Cerebellar nuclear complex (tissue), 1 donor: Measurements from ENCODE around the gene GMDS.
"Not testable (repeated sequence)": the region's sequence is repeated elsewhere in the genome, so short reads cannot be mapped to it uniquely, and the experiment has no call there.

Source experiments
- DNase-seq, 2 experiments: peaks; one replicate each; lab custom pipeline; 2025; lab: John Stamatoyannopoulos, UW

GMDS gene

GRCh38 chr6:1686117-1687098 lies 559.0 kb downstream of the GMDS start:
- no peak for DNase-seq

- no peak for DNase-seq
These were observed 565.7 kb downstream of the GMDS start for GRCh38 chr6:1679688-1680068.

- peak in 1 of 2 experiments; percentile 15 for DNase-seq
These were observed 566.2 kb downstream of the GMDS start for GRCh38 chr6:1679031-1679687.

DNA sequence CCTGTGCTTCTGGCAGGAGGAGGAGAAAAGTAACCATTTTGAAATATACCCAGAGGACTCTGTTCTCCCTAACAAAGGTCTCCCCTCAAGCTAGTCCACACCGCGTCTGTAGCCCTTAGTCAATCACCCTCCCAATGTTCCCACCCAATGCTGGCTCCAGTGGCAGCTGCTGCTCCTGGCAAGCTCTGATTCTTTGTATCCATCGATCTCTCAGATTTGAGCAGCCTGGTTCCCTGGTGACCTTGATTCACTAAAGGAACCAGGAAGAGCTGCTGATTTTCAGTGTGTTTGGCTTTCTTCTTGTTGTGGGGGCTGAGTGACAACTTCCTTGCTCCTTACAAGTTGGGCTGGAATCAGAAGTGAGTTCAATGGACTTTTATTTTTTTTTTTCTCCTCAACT lies 567.2 kb downstream of the GMDS start:
- DNase-seq, result no peak

GRCh38 chr6:1672379-1672778 lies 573.0 kb downstream of the GMDS start:
- no peak for DNase-seq

DNA sequence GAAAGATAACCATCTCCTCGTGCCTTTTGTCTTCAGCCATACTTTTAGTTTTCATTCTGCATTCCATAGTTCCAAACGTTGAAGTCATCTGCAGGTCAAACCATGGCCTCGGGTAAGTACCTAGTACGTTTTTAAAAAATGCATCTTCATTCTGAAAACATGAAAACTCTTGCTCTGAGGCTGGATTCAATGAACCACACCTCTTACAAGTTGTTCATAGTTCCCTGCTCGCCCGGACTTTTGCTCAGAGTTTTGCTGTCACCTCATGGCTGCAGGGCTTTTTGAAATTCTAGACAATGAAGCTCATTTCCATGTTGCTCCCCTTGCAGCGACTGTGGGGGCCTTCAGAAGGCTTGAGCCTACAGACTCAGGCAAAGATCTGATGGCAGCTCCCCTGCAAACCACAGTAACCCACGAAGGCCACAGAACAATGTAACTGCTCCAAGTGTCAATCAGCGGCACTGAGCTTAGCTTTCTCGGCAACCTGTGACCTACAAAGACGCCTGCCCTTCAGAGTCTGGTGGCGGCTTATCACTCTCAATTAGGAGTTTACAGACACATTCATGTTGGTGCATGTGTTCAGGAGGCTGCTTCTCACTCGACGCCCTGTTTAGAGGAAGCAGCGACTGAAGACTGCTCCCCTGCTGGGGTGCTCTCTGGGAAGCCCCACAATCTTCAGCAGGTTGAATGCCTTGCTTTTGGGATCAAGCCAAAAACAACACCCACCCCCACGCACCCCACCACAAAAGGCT lies 574.5 kb downstream of the GMDS start:
- no peak for DNase-seq

GRCh38 chr6:1669996-1670395 lies 575.4 kb downstream of the GMDS start:
- no peak for DNase-seq

DNA sequence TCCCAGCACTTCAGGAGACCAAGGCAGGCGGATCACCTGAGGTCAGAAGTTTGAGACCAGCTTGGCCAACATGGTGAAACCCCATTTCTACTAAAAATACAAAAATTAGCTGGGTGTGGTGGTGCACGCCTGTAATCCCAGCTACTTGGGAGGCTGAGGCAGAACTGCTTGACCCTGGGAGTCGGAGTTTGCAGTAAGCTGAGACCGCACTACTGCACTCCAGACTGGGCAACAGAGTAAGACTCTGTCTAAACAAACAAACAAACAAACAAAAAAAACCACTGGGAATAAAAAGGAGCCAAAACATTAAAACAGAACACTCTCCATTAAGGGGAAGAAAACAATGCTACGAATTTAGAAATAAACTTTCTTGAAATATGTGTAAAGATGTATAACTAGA lies 576.9 kb downstream of the GMDS start:
- DNase-seq, result not testable (repeated sequence)

- DNase-seq, result no peak
These were observed 577.6 kb downstream of the GMDS start for GRCh38 chr6:1667805-1668175.

- no peak for DNase-seq
These were observed 578.2 kb downstream of the GMDS start for GRCh38 chr6:1667012-1667804.

DNA sequence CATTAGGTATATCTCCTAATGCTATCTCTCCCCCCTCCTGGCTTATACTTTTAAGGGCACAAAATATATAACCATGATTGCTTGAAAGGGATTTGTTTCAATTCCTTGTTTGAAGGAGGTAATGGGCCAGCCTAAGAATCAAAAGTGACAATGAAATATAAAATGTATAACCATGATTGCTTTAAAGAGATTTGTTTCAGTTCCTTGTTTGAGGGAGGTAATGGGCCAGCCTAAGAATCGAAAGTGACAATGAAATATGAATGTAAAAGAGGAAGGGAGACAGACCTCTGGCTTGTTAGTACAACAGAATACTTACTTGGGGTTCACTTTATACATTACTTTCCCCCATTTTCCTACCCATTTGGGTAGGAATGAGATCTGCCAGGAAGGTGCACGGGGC lies 580.2 kb downstream of the GMDS start:
- DNase-seq, result no peak

- no peak for DNase-seq
These were observed 581.1 kb downstream of the GMDS start for GRCh38 chr6:1664329-1664728.

DNA sequence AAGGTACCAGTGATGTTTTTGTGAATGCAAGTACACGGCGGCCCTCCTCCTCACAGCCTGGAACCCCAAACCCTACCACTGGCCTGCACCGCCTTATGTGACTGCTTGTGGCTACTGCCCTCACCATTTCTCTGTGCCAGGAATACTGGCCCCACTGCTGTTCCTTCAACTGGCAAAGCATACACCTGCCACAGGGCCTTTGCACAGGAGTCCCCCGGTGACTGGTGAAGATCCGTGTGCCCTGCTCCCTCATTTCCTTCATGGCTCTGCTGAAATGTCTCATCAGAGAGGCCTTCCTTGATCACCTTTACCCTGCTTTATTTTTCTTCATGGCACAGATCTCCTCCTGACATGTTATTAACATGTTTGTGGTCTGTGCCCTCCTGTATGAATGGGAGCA lies 581.9 kb downstream of the GMDS start:
- no peak for DNase-seq

DNA sequence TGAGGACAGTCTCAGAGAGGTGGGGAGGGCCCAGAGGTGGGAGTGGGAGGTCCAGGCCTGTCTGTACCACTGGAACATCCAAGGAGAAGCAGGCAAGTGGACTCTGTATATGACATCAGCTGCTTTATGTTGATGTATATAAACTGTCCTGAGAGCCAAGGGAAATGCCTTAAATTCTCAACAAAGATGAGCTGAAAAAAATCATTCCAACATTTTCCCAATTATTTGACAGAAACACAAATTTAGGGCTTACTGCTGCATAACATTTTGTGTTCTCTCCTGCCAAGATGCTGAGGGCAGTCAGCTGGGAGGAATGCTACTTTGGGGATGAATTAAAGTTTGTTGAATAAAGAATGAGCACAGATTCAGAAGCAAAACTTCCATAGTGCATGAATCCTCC lies 582.9 kb downstream of the GMDS start:
- no peak for DNase-seq

DNA sequence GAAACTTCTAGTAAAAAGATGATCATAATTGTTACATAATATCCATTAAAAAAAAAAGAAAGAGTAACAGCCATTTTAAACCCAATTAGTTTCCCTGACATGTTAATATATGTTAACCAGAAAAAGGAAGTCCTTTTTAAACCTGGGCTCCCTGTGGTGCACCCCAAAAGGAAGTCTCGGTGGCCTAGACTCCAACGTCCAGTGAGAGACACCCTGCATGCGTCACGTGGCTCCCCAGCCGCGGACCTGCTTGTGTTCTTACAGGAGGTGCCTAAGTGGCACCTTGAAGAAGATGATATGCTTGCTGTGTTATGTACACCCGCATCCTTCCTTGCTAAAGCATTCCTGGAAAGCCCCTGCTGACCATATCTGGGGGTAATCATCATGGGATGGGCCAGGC lies 585.6 kb downstream of the GMDS start:
- DNase-seq, result no peak

DNA sequence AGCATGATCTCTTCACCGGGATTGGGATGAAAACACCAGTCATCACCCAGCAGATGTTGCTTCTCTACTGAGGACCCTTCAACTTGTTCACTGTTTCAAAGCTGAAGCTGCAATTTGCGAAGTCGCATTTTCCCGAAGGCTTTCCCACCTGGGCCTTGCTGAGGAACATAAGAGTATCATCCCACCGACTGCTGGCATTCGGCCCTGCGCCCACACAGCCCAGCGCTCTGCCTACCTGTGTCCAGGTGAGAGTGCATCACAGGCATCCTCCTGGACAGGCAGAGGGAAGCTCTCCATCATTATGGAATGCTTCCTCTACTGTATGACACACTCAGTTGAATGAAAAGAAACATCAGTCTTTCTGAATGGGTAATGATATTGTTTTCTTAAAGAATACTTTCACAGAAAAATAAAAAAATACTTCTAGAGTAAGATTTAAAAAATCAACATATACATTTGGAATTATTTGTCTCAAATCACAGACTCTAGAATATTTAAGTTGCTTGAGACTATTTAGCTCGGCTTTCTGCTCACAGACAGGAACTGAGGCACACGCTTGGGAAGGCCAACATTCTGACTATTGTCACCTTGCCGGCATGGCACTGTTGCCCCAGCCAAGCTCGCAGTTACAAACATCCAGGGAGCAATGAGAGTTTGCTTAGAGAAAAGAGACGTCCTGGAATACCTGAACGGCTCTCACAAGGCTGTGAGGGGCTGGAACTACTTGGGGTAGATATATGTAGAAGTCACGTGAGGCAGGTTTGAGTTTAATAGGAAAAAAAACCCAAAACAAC lies 587.0 kb downstream of the GMDS start:
- no peak for DNase-seq

GRCh38 chr6:1657771-1658165 lies 587.6 kb downstream of the GMDS start:
- no peak for DNase-seq

DNA sequence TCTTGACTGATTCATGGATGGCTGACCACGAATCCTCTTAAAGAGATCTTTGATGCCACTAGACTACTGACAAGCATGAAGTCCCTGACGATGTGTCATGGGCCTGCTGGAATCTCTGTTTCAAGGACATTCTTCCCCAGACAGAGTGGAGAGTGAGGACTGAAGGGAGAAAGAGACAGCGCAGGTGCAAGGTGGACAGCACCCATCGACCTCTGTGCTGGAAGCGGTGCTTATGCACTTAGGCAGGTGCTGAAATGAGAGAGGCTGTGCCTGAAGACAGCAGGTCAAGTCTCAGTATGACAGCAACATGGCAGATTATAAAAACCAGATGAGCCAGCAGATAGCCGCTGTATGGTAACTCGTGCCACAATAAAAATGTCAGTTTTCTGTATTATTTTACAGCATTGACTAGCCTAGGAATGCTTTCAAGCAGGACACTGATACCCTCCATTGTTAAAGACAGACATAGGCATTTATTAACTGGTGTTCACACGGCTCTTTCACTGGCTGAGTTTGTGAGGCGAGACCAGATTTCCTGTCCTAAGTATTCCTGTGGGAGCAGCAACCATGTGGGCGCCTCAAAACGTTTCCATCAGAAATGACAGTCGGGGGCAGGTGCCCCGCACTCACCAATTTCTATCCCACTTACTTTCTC lies 588.2 kb downstream of the GMDS start:
- DNase-seq, result no peak

DNA sequence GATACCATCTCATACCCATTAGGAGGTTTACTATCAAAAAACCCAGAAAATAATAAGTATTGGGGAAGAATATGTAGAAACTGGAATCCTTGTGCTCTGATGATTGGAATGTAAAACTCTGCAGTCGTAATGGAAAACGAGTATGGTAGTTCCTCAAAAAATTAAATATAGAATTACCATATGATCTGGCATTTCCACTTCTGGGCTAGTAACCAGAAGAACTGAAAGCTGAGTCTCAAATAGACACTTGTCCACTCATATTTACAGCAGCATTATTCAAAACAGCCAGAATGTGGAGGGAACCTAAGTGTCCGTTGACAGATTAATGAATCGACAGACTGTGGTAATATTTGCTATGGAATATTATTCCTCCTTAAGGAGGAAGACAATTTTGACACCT lies 591.4 kb downstream of the GMDS start:
- no peak for DNase-seq

DNA sequence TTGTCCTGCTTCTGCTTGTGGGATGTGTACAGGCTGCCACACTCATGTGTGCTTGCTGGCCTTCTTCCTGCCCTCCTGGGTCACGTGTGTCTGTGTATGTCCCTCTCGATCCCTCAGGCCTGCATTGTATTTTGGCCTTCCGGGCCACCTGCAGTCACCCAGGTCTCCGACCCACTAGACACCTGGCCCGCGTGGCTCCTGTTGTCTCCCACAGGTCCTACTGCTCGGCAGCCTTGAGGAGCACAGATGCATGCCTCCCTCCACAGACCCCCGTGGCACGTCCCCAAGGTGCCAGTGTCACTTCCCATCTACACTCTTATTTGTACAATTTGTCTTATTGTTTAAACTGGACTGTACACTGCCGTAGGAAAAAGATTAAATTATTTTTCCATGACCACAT lies 592.6 kb downstream of the GMDS start:
- DNase-seq, result no peak

GRCh38 chr6:1651362-1651761 lies 594.0 kb downstream of the GMDS start:
- DNase-seq, result no peak
